Measurements from ENCODE around the gene CHAD.

GRCh38 chr17:50424246-50424995 lies 44.3 kb downstream of the CHAD start:
- TF ChIP-seq, protein P1, sequence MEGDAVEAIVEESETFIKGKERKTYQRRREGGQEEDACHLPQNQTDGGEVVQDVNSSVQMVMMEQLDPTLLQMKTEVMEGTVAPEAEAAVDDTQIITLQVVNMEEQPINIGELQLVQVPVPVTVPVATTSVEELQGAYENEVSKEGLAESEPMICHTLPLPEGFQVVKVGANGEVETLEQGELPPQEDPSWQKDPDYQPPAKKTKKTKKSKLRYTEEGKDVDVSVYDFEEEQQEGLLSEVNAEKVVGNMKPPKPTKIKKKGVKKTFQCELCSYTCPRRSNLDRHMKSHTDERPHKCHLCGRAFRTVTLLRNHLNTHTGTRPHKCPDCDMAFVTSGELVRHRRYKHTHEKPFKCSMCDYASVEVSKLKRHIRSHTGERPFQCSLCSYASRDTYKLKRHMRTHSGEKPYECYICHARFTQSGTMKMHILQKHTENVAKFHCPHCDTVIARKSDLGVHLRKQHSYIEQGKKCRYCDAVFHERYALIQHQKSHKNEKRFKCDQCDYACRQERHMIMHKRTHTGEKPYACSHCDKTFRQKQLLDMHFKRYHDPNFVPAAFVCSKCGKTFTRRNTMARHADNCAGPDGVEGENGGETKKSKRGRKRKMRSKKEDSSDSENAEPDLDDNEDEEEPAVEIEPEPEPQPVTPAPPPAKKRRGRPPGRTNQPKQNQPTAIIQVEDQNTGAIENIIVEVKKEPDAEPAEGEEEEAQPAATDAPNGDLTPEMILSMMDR (IDR thresholded peaks at IDR 0.05), result no peak
- TF ChIP-seq POLR2A (IDR thresholded peaks at IDR 0.05), result no peak

All from testis (tissue), 2 donors.